Psoas muscle (tissue), 8 donors: ENCODE measurements around the gene ACE. TPM values are rescaled to one million over a fixed set of nuclear protein-coding genes. Genes with fewer than 3 reads are reported as not detected.

Source experiments
- ATAC-seq, 4 donors: fragments of 200-7000 bp; cut with Tn5 transposase; one replicate each; pipeline ENCODE4 v1.9.1; 2020; ENCODE audit warnings: moderate library complexity in 3 of 4, mild to moderate bottlenecking in 2 of 4
- DNase-seq, 2 donors: peaks; one replicate each; pipeline ENCODE4 v3.0.0-alpha.2; 2020
- H3K27ac ChIP-seq: fragments of 200-600 bp; one replicate; pipeline ENCODE4 v1.8.0; 2022
- H3K27me3 ChIP-seq, 3 donors: fragments of 200-600 bp in 1 of 3; one replicate each; pipeline versions ENCODE4 v1.6.1 to v1.8.0; 2013 to 2022; ENCODE audit warnings: low read length in 2 of 3, mild to moderate bottlenecking in 2 of 3, moderate library complexity in 1 of 3; ENCODE audit not compliant: insufficient read depth in 3 of 3
- H3K36me3 ChIP-seq, 2 donors: fragments of 200-600 bp in 1 of 2; one replicate each; pipeline versions ENCODE4 v1.6.1 to v1.8.0; 2013 to 2022; ENCODE audit warnings: low read depth in 1 of 2, mild to moderate bottlenecking in 1 of 2, moderate library complexity in 1 of 2; ENCODE audit not compliant: insufficient read depth in 1 of 2
- H3K4me1 ChIP-seq: fragments of 200-600 bp; one replicate; pipeline ENCODE4 v1.8.0; 2022
- H3K4me3 ChIP-seq: fragments of 200-600 bp; one replicate; pipeline ENCODE4 v1.8.0; 2022; ENCODE audit warnings: mild to moderate bottlenecking
- H3K9me3 ChIP-seq: fragments of 200-600 bp; one replicate; pipeline ENCODE4 v1.8.0; 2022
- WGBS, 3 donors: extraction: QIAGEN DNeasy Blood & Tissue Kit; methylation state at CpG; one replicate each; pipeline versions ENCODE4 v1.1.6 to v1.1.7; 2013; 5-methylcytosine and 5-hydroxymethylcytosine counted together
- intact Hi-C, 2 donors: fragments of 100-400 bp; cut with DNase I; formaldehyde crosslinking; loops; one replicate each; pipeline versions ENCODE4 v1.11.0 to v1.14.2; 2022
- polyA plus RNA-seq, 3 donors: library from polyadenylated mRNA; stranded (reverse); fragments of 200-250 nt; gene quantifications; one replicate each; pipeline ENCODE4 v1.2.3, GENCODE V29; 2013
- total RNA-seq, 4 donors: library from RNA; stranded (reverse); fragmentation: NEBNext Ultra II Directional in 2 of 4; extraction: Animal tissue kit (Norgen Biotek cat#: 25700) in 2 of 4; gene quantifications; one replicate each; pipeline versions ENCODE4 v1.2.1 to v1.2.4, GENCODE V29; 2021 to 2023
- TF ChIP-seq, protein P1 (sequence below): fragments of 200-600 bp; IDR thresholded peaks from one replicate; pipeline ENCODE4 v1.8.0; 2022; ENCODE audit warnings: antibody characterized with exemption
- donor health status: healthy with polysubstance abuse.
- donor health status: DM: no; HTN: no; CAD: no; lungs with moderate emphysema.
- donor health status: Bipolar disorder and iron deficiency.
- donor health status: healthy.
- donor health status: DM: yes; HTN: yes; CAD: no.
- donor health status: DM: no; HTN: no; CAD: no.
- donor health status: DM: no; HTN: no; CAD: no.
- donor health status: DM: yes; HTN: yes; CAD: no.

ACE gene
- total and polyA plus RNA-seq, 7 donors = 0.82 to 12.5 (median 2.0) TPM

DNA sequence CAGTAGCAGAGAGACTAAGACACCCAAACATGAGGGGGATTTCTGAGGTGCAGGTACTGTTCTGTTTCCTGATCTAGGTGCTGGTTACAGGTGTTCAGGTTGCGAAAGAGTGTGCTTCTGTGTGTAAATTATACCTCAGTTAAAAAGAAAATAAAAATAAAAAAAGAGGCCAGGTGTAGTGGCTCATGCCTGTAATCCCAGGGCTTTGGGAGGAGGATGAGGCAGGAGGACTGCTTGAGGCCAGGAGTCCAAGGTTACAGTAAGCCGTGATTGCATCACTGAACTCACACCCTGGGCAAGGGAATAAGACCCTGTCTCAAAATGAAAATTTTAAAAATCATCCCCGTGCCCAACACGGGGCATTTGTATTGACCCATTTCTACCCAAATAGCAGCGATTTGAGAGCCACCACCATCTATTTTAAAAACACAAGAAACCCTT, 70.2 kb downstream of the ACE start:
- Histone ChIP-seq H3K4me1 (peaks cover 13% of the 10 kb centered on the region), H3K9me3 (no peaks in the 10 kb centered on the region), H3K4me3 (no peak overlapping the region), H3K27me3 (no peaks in the 10 kb centered on the region), H3K36me3 (no peaks in the 10 kb centered on the region), H3K27ac (no peak overlapping the region)
- TF ChIP-seq, protein P1, sequence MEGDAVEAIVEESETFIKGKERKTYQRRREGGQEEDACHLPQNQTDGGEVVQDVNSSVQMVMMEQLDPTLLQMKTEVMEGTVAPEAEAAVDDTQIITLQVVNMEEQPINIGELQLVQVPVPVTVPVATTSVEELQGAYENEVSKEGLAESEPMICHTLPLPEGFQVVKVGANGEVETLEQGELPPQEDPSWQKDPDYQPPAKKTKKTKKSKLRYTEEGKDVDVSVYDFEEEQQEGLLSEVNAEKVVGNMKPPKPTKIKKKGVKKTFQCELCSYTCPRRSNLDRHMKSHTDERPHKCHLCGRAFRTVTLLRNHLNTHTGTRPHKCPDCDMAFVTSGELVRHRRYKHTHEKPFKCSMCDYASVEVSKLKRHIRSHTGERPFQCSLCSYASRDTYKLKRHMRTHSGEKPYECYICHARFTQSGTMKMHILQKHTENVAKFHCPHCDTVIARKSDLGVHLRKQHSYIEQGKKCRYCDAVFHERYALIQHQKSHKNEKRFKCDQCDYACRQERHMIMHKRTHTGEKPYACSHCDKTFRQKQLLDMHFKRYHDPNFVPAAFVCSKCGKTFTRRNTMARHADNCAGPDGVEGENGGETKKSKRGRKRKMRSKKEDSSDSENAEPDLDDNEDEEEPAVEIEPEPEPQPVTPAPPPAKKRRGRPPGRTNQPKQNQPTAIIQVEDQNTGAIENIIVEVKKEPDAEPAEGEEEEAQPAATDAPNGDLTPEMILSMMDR = no peak
- WGBS, 3 donors = 68 to 74% (median 72%) methylated on average over 5 of the region's 5 CpGs
- DNase-seq (no peak), ATAC-seq (no peak)
- intact Hi-C loops = no loop called here

Other genes with a start within 250 kb of the ACE start
- gene CYB561, start 30.8 kb upstream of the ACE start, total RNA-seq = 1 to 10 TPM; 1.5 to 4.2 (median 2.5) TPM
- gene CYB561, start 30.8 kb upstream of the ACE start, polyA plus RNA-seq = 1 to 10 TPM; 1.7 to 3.9 (median 2.9) TPM
- gene KCNH6, start 46.3 kb downstream of the ACE start, total RNA-seq = not detected
- not detected for gene KCNH6, start 46.3 kb downstream of the ACE start, polyA plus RNA-seq
- 10 to 100 TPM; 24.0 to 30.2 (median 27.6) TPM for gene DCAF7, start 73.4 kb downstream of the ACE start, total RNA-seq
- 10 to 100 TPM; 10.6 to 27.3 (median 21.7) TPM for gene DCAF7, start 73.4 kb downstream of the ACE start, polyA plus RNA-seq
- gene TACO1, start 123.8 kb downstream of the ACE start, total RNA-seq = 10 to 100 TPM; 28.6 to 45.5 (median 41.5) TPM
- 10 to 100 TPM; 41.0 to 49.5 (median 48.7) TPM for gene TACO1, start 123.8 kb downstream of the ACE start, polyA plus RNA-seq
- 10 to 100 TPM; 19.7 to 27.4 (median 24.7) TPM for gene MAP3K3, start 145.4 kb downstream of the ACE start, total RNA-seq
- gene MAP3K3, start 145.4 kb downstream of the ACE start, polyA plus RNA-seq = 10 to 100 TPM in 2 of 3 donors, 1 to 10 TPM in 1; 8.3 to 22.1 (median 12.6) TPM
- gene LIMD2, start 223.1 kb downstream of the ACE start, total RNA-seq = 1 to 10 TPM; 2.1 to 4.4 (median 2.8) TPM
- gene LIMD2, start 223.1 kb downstream of the ACE start, polyA plus RNA-seq = 1 to 10 TPM in 2 of 3 donors, under 1 TPM in 1; 0.95 to 2.7 (median 2.2) TPM